Mucosa of descending colon (tissue), 3 donors: Measurements from ENCODE around the gene OCLN. TPM values are rescaled to one million over a fixed set of nuclear protein-coding genes. Genes with fewer than 3 reads are reported as not detected.
A peak's percentile ranks its signal among the peaks of the same experiment; 100 is the strongest.
"Not testable (repeated sequence)": the region's sequence is repeated elsewhere in the genome, so short reads cannot be mapped to it uniquely, and the experiment has no call there.

Experiments used
- ATAC-seq: fragments of 200-7000 bp; cut with Tn5 transposase; one replicate; pipeline ENCODE4 v1.9.1; 2020; ENCODE audit warnings: mild to moderate bottlenecking, moderate library complexity
- DNase-seq, 3 donors: peaks; one replicate each; pipeline ENCODE4 v3.0.0-alpha.2; 2020
- H3K36me3 ChIP-seq: fragments of 200-600 bp; one replicate; pipeline ENCODE4 v1.8.0; 2021; ENCODE audit warnings: low read depth, mild to moderate bottlenecking
- H3K4me1 ChIP-seq: fragments of 200-600 bp; one replicate; pipeline ENCODE4 v1.8.0; 2021; ENCODE audit warnings: low read depth, mild to moderate bottlenecking
- H3K4me3 ChIP-seq: fragments of 200-600 bp; one replicate; pipeline ENCODE4 v1.8.0; 2021; ENCODE audit warnings: mild to moderate bottlenecking
- H3K9me3 ChIP-seq: fragments of 200-600 bp; one replicate; pipeline ENCODE4 v1.8.0; 2021; ENCODE audit warnings: mild to moderate bottlenecking
- CTCF ChIP-seq: fragments of 200-600 bp; IDR thresholded peaks from one replicate; pipeline ENCODE4 v1.8.0; 2022; ENCODE audit warnings: antibody characterized with exemption, mild to moderate bottlenecking
- intact Hi-C, 2 donors: fragments of 100-400 bp; cut with DNase I in 1 of 2; cut with micrococcal nuclease in 1 of 2; formaldehyde crosslinking; loops; one replicate each; pipeline versions ENCODE4 v1.11.0 to v1.11.1; 2022; cut with DNase I, micrococcal nuclease
- total RNA-seq, 3 donors: library from RNA; stranded (reverse); fragmentation: NEBNext Ultra II Directional in 2 of 3; extraction: Animal tissue kit (Norgen Biotek cat#: 25700) in 2 of 3; gene quantifications; one replicate each; pipeline versions ENCODE4 v1.2.1 to v1.2.4, GENCODE V29; 2021 to 2023
- donor health status: DM: no; HTN: no; CAD: no; lungs with moderate emphysema.
- donor health status: DM: no; HTN: no; CAD: no.
- donor health status: DM: no; HTN: yes; CAD: no.

Gene OCLN
- total RNA-seq, 3 donors from 2014 or later: 50.2 to 134 (median 130) TPM

DNA sequence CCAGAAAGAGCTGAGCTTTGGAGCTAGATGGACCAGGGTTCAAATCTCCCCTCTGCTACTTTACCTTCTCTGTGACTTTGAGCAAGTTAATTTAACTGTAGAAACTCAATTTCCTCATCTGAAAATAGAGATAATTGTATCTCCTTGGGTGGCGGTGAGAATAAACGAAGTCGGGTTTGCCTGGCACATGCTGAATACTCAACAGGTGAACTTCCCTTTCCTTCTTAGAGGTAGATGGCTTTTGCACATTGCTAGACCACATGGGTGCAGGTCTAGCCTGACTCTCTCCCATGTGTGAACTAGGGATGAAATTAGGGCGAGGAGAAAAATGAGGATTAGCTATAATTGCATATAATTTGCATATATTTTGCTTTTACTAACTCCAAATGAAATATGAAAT, 36.0 kb downstream of the OCLN start:
- peaks cover 15% of the 10 kb centered on the region for H3K4me1 ChIP-seq
- no peaks in the 10 kb centered on the region for H3K36me3 ChIP-seq
- no peak overlapping the region for H3K4me3 ChIP-seq
- TF ChIP-seq CTCF: no peak
- intact Hi-C loops: no loop called here
- H3K9me3 ChIP-seq: no peaks in the 10 kb centered on the region
- ATAC-seq (no peak), DNase-seq (peak in 1 of 3 donors; percentile 3)

DNA sequence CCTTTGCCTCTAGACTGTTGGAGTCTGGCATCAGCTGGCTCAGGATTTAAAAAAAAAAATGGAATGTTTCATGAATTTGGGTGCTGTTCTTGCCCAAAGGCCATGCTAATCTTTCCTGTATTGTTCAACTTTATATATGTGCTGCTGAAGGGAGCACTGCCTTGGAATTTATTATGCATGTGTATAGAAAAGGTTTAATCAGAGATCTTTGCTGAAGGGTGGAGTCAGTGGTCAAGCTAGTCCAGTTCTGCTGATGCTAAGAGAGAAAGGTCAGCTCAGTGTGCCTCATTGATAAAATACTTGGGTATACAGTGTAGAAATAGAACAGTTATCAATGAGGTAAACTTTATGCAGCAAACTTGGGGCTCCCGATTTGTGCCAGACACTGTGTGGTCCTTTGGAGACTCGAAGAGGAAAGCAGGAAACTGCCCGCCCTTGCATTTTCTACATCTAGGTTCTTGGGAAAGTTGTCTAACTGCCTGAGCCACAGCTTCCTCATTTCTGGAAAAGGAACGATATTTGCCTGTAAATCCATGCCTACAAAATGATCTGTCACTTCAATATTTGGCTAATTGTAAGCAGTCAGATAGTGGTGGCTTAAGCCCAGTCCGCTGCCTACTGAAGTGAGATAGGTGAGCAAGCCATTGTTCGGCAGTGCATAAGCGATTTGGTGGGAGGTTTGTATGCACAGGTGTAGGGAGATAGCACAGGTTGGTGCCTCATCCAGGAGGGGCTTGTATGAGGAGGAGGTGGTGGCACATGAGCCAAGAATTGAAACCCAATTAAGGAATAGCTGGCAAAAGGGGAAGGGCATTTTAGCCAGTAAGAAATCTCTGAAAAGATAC, 38.2 kb downstream of the OCLN start:
- no peak overlapping the region for H3K4me3 ChIP-seq
- H3K4me1 ChIP-seq: peaks cover 12% of the 10 kb centered on the region
- no peaks in the 10 kb centered on the region for H3K9me3 ChIP-seq
- intact Hi-C loops: no loop called here
- ATAC-seq: peak; percentile 48
- peak in 1 of 3 donors; percentile 20 for DNase-seq
- TF ChIP-seq CTCF: no peak
- H3K36me3 ChIP-seq: no peaks in the 10 kb centered on the region

DNA sequence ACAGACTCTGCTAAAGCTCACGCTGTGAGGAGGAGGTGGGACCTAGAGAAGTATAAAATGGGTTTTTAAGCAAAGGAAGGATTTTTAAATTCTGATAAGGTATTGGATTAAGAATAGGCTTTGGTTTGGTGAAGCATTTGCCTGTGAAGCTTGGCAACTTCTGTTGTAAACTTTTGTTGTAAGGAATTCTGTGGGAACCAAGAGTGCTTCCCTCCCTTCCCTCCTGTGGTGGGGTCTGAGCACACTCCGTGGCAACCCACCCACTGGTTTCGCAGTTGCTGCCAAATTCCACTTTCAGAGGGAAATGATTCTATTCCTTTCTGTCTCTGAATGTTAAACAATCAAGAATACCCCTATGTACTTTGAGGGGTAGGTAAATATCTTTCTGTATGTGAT, 38.8 kb downstream of the OCLN start:
- Histone ChIP-seq H3K4me1 (peaks cover 12% of the 10 kb centered on the region), H3K4me3 (no peak overlapping the region), H3K9me3 (no peaks in the 10 kb centered on the region), H3K36me3 (no peaks in the 10 kb centered on the region)
- intact Hi-C loops: no loop called here
- ATAC-seq: no peak
- DNase-seq: no peak
- no peak for TF ChIP-seq CTCF

DNA sequence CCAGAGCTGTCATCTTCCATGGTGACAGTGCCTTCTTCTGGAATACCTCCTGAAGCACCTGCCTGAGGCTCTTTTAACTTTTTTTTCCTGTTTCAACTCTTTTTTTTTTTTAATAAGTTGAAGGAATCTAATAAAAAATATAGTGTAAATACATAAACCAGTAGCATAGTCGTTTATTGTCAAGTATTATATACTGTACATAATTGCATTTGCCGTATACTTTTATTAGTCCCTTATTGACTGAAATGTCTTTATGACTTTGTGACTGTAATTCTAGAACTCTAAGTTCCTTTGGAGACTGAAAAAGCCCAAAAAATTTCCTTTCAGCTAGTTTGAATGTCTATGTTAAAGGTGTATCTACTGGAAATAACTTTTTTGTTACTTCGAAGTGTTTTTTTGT, 45.3 kb downstream of the OCLN start:
- ATAC-seq: peak; percentile 59

DNA sequence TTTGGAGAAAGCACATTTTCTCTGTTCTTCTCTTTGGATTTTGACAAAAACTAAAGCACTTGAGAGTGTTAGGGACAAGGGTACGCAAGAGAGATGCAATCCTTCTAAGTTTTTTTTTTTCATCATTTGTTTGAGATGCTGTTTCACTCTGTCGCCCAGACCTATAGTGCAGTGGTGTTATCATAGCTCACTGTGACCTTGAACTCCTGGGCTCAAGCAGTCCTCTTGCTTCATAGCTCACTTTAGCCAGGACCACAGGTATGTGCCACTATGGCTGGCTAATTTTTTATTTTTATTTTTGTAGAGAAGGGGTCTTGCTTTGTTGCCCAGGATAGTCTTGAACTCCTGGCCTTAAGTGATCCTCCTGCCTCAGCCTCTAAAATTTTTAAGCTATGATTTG, 46.1 kb downstream of the OCLN start:
- ATAC-seq, H3K4me1 ChIP-seq, H3K36me3 ChIP-seq, intact Hi-C loops, H3K4me3 ChIP-seq, DNase-seq, H3K9me3 ChIP-seq: not testable (repeated sequence)

More for the DNA sequence above, 45.3 kb downstream of the OCLN start:
- H3K36me3 ChIP-seq, H3K4me1 ChIP-seq, DNase-seq, H3K9me3 ChIP-seq, intact Hi-C loops, H3K4me3 ChIP-seq: not testable (repeated sequence)

DNA sequence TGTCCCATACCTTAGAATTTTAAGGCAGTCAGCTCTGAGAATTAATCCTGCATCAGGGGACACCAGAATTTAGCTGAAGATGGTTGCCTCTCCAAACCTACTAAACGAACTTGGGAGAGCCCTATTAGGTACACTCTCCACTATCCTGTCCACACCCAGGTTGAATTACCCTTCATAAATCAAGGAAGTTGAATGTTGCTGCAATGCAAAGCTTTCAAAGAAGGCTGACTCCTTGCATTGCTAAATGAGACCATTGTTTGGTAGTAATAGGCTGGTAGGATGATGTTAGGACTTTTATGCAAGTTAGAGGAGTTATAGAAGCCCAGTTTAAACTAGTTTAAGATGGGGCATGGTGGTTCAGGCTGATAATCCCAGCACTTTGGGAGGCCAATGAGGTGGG, 48.8 kb downstream of the OCLN start:
- DNase-seq, H3K4me3 ChIP-seq, H3K9me3 ChIP-seq, H3K36me3 ChIP-seq, intact Hi-C loops, H3K4me1 ChIP-seq: not testable (repeated sequence)
- ATAC-seq: peak; percentile 88

DNA sequence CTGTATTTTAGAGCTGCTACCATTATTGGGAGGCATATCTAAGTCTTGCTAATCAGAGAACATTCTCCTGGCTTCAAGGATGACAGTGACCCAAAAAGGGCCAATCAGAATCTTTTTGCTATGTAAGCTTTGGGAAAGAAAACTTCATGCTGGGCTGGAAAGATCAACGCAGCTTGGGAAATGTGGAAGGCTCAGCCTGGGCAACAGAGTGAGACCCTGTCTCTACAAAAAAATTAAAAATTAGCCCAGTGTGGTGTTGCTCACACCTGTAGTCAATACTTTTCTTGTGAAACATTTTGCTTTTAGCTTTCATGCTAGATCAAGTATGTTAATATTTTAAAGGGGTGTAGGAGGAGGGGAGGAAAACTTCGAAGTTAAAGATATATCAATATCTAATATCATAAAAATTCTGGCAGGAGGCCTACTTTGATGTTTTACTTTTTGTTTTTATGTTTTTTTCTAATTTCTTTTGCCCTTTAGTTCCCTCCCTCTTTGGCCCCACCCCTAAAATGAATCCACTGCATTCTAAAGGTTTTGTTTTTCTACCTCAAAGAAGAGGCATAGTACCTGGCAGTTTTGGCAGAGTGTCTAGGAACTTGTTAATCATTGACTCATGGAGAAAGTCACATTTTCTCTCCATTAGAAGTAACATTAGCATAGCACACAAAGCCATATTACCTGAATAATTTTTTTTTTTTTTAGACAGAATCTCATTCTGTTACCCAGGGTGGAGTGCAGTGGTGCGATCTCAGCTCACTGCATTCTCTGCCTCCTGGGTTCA, 50.4 kb downstream of the OCLN start:
- H3K9me3 ChIP-seq, H3K4me3 ChIP-seq, intact Hi-C loops, H3K4me1 ChIP-seq, H3K36me3 ChIP-seq, DNase-seq: not testable (repeated sequence)
- peak; percentile 51 for ATAC-seq

GRCh38 chr5:69544602-69545001, 52.0 kb downstream of the OCLN start:
- H3K9me3 ChIP-seq, H3K4me1 ChIP-seq, H3K4me3 ChIP-seq, DNase-seq, intact Hi-C loops, H3K36me3 ChIP-seq: not testable (repeated sequence)
- ATAC-seq: peak; percentile 5
